SK-N-SH (cell line): Measurements from ENCODE around the gene FMNL2. TPM values are rescaled to one million over a fixed set of nuclear protein-coding genes. Genes with fewer than 3 reads are reported as not detected.

ENCODE experiments used
- CTCF ChIA-PET: fragments of 300-600, 350-600 bp; formaldehyde crosslinking; extraction: SDS; loops from one replicate; lab custom pipeline; 2021; lab: Yijun Ruan, JAX
- POLR2A ChIA-PET: fragments of 350-600 bp; sonication (Branson Sonifier 250); formaldehyde crosslinking; extraction: SDS; loops from one replicate; lab custom pipeline; 2020; ENCODE audit warnings: antibody characterized with exemption, inconsistent platforms; lab: Yijun Ruan, JAX
- DNase-seq: peaks from one replicate; pipeline ENCODE4 v3.0.0; 2012
- H2AFZ ChIP-seq: fragments of 200-600 bp; sonication (generic); 2 replicates; pipeline ENCODE4 v1.8.1; 2016; ENCODE audit warnings: antibody characterized with exemption, mild to moderate bottlenecking, low read depth
- H3F3A ChIP-seq: fragments of 200-600 bp; sonication (generic); replicated peaks from 2 replicates; pipeline ENCODE3; 2016; ENCODE audit warnings: antibody characterized with exemption, mild to moderate bottlenecking; ENCODE audit not compliant: insufficient read depth
- H3K27ac ChIP-seq, 2 experiments: fragments of 200-500 bp in 1 of 2; fragments of 200-600 bp in 1 of 2; sonication (Bioruptor generic) in 1 of 2; sonication (generic), shearing (Covaris generic) in 1 of 2; 2 replicates each; pipeline versions ENCODE4 v1.5.1 to v1.6.1; 2014 to 2016; ENCODE audit warnings: low read depth in 2 of 2, inconsistent platforms in 1 of 2, low read length in 1 of 2, mild to moderate bottlenecking in 1 of 2, mixed read lengths in 1 of 2
- H3K27me3 ChIP-seq: fragments of 200-600 bp; sonication (generic), shearing (Covaris generic); 2 replicates; pipeline ENCODE4 v1.6.1; 2016; ENCODE audit warnings: mixed run types; ENCODE audit not compliant: insufficient read depth
- H3K36me3 ChIP-seq, 2 experiments: fragments of 200-500 bp in 1 of 2; fragments of 200-600 bp in 1 of 2; sonication (Bioruptor generic) in 1 of 2; sonication (generic) in 1 of 2; replicated peaks in 1 of 2; 2 replicates each; pipeline versions ENCODE3 to v1.5.1; 2014 to 2016; ENCODE audit warnings: low read length in 1 of 2, mild to moderate bottlenecking in 1 of 2; ENCODE audit not compliant: insufficient read depth in 2 of 2, control insufficient read depth in 1 of 2
- H3K4me1 ChIP-seq, 2 experiments: fragments of 200-500 bp in 1 of 2; fragments of 200-600 bp in 1 of 2; sonication (Bioruptor generic) in 1 of 2; sonication (generic), shearing (Covaris generic) in 1 of 2; 2 replicates each; pipeline versions ENCODE4 v1.5.1 to v1.6.1; 2014 to 2016; ENCODE audit warnings: low read depth in 1 of 2, low read length in 1 of 2, mixed run types in 1 of 2; ENCODE audit not compliant: insufficient read depth in 2 of 2, control insufficient read depth in 1 of 2
- H3K4me2 ChIP-seq: fragments of 200-600 bp; sonication (generic), shearing (Covaris generic); 2 replicates; pipeline ENCODE4 v1.6.1; 2017; ENCODE audit warnings: mixed run types
- H3K4me3 ChIP-seq, 2 experiments: fragments of 200-500 bp in 1 of 2; fragments of 200-600 bp in 1 of 2; sonication (Bioruptor generic) in 1 of 2; sonication (generic), shearing (Covaris generic) in 1 of 2; 2 replicates each; pipeline versions ENCODE4 v1.5.1 to v1.8.1; 2014 to 2016; ENCODE audit warnings: low read depth in 2 of 2, inconsistent platforms in 1 of 2, low read length in 1 of 2, mild to moderate bottlenecking in 1 of 2, mixed read lengths in 1 of 2, moderate library complexity in 1 of 2
- H3K79me2 ChIP-seq: fragments of 200-600 bp; sonication (generic); 2 replicates; pipeline ENCODE4 v1.8.1; 2017; ENCODE audit warnings: mild to moderate bottlenecking; ENCODE audit not compliant: insufficient read depth
- H3K9ac ChIP-seq: fragments of 200-600 bp; sonication (generic); 2 replicates; pipeline ENCODE4 v1.6.1; 2017; ENCODE audit warnings: mixed run types
- H3K9me2 ChIP-seq: fragments of 200-600 bp; sonication (generic); 2 replicates; pipeline ENCODE4 v1.6.1; 2017; ENCODE audit warnings: mixed run types
- H3K9me3 ChIP-seq: fragments of 200-600 bp; sonication (generic); 2 replicates; pipeline ENCODE4 v1.6.1; 2017; ENCODE audit warnings: mixed run types, mild to moderate bottlenecking, moderate library complexity
- H4K20me1 ChIP-seq: fragments of 200-600 bp; sonication (generic); 2 replicates; pipeline ENCODE4 v1.6.1; 2017; ENCODE audit warnings: mild to moderate bottlenecking, mixed run types; ENCODE audit not compliant: insufficient read depth
- CHD2 ChIP-seq: fragments of 150-350 bp; IDR thresholded peaks from 2 replicates; pipeline ENCODE4 v1.6.1; 2018; ENCODE audit warnings: low read length; ENCODE audit not compliant: partially characterized antibody
- ELF1 ChIP-seq: IDR thresholded peaks from 2 replicates; pipeline ENCODE4 v1.4.0; 2012
- FOXJ3 ChIP-seq: sonication (generic); formaldehyde crosslinking; IDR thresholded peaks from 2 replicates; pipeline ENCODE4 v1.5.1; 2020; ENCODE audit warnings: mild to moderate bottlenecking, missing genetic modification reagents
- FOXM1 ChIP-seq: IDR thresholded peaks from 2 replicates; pipeline ENCODE4 v1.4.0; 2012; ENCODE audit warnings: low read depth, mild to moderate bottlenecking
- GABPA ChIP-seq: IDR thresholded peaks from 2 replicates; pipeline ENCODE4 v1.4.0; 2012; ENCODE audit warnings: low read depth, mild to moderate bottlenecking
- GATA2 ChIP-seq: sonication (generic); formaldehyde crosslinking; IDR thresholded peaks from 2 replicates; pipeline ENCODE4 v1.5.0; 2020; ENCODE audit warnings: mild to moderate bottlenecking, missing genetic modification reagents
- MXI1 ChIP-seq: IDR thresholded peaks from 2 replicates; pipeline ENCODE4 v1.6.1; 2012; ENCODE audit warnings: mild to moderate bottlenecking, low read depth, low read length, improper control_type of control experiment
- NRF1 ChIP-seq: IDR thresholded peaks from 2 replicates; pipeline ENCODE4 v1.6.1; 2012; ENCODE audit warnings: low read depth, mild to moderate bottlenecking, low read length
- PBX3 ChIP-seq: IDR thresholded peaks from 2 replicates; pipeline ENCODE4; 2012
- RAD21 ChIP-seq: IDR thresholded peaks from 2 replicates; pipeline ENCODE4 v1.6.1; 2012; ENCODE audit warnings: mild to moderate bottlenecking, low read length
- RCOR1 ChIP-seq: fragments of 150-350 bp; IDR thresholded peaks from 2 replicates; pipeline ENCODE4 v1.6.1; 2017; ENCODE audit warnings: antibody characterized with exemption, low read length
- REST ChIP-seq: IDR thresholded peaks from 2 replicates; pipeline ENCODE4 v1.6.1; 2012; ENCODE audit warnings: mild to moderate bottlenecking, low read depth, low read length, moderate library complexity
- RFX5 ChIP-seq: IDR thresholded peaks from 2 replicates; pipeline ENCODE4 v1.6.1; 2012; ENCODE audit warnings: mild to moderate bottlenecking, improper control_type of control experiment, low read length
- RXRA ChIP-seq: IDR thresholded peaks from 2 replicates; pipeline ENCODE4 v1.4.0; 2012; ENCODE audit warnings: low read depth, mild to moderate bottlenecking, borderline replicate concordance
- SIN3A ChIP-seq: IDR thresholded peaks from 2 replicates; pipeline ENCODE4 v1.6.1; 2012; ENCODE audit warnings: low read depth, mild to moderate bottlenecking, low read length, moderate library complexity, borderline replicate concordance
- TEAD4 ChIP-seq: IDR thresholded peaks from 2 replicates; pipeline ENCODE4 v1.4.0; 2012; ENCODE audit warnings: mild to moderate bottlenecking, borderline replicate concordance; ENCODE audit not compliant: insufficient read depth
- USF1 ChIP-seq: IDR thresholded peaks from 2 replicates; pipeline ENCODE4 v1.4.0; 2012; ENCODE audit warnings: low read depth, borderline replicate concordance
- YY1 ChIP-seq: IDR thresholded peaks from 2 replicates; pipeline ENCODE4 v1.4.0; 2012; ENCODE audit warnings: low read depth, mild to moderate bottlenecking
- ZBTB33 ChIP-seq: IDR thresholded peaks from 2 replicates; pipeline ENCODE4 v1.4.0; 2012; ENCODE audit warnings: low read depth, borderline replicate concordance
- WGBS: methylation state at CpG from one replicate; pipeline ENCODE4 v1.1.6; 2017; ENCODE audit warnings: low lambda C conversion rate; 5-methylcytosine and 5-hydroxymethylcytosine counted together
- polyA plus RNA-seq, 3 experiments: library from polyadenylated mRNA; depleted of rRNA; stranded (reverse); fragments of >200 nt; gene quantifications; 2 replicates each; pipeline ENCODE4 v1.2.3, GENCODE V29; 2012
- TF ChIP-seq, protein P1 (sequence below): fragments of 150-350 bp; IDR thresholded peaks from 2 replicates; pipeline ENCODE4 v1.6.1; 2017; ENCODE audit warnings: antibody characterized with exemption, low read length, low read depth, borderline replicate concordance

The FMNL2 gene
- polyA plus RNA-seq, 1 of the 3 experiments (the other 2 are of a cell fraction) = 14.5 TPM

GRCh38 chr2:152486737-152487400 lies 151.9 kb downstream of the FMNL2 start:
- ChIA-PET POLR2A (no interaction called here), CTCF (interaction anchor here (0.6 kb wide), 1 partner anchor 296 kb away, joined by 4 read pairs; no protein-coding TSS in a partner anchor)
- Histone ChIP-seq H3K36me3 (no peaks in the 10 kb centered on the region), H3K79me2 (peaks cover 3% of the 10 kb centered on the region; the same call in 1 of the 2 replicates), H3F3A (no peaks in the 10 kb centered on the region), H3K4me2 (no peak overlapping the region), H3K4me3 (no peak overlapping the region), H3K27me3 (no peaks in the 10 kb centered on the region), H3K4me1 (peaks cover 7 to 11% of the 10 kb centered on the region in 2 experiments; a peak in 2 of 4 replicates), H4K20me1 (0 out of 2 replicates have a peak, but pooled peaks cover 2% of the 10 kb centered on the region), H3K9me3 (no peaks in the 10 kb centered on the region), H2AFZ (no peak overlapping the region), H3K27ac (no peak overlapping the region), H3K9me2 (no peaks in the 10 kb centered on the region), H3K9ac (no peak overlapping the region)
- 93% methylated on average over 3 of the region's 3 CpGs for WGBS
- no peak for DNase-seq
- TF ChIP-seq RXRA (no peak), FOXJ3 (CRISPR knock-in tag) (no peak), GATA2 (no peak), RFX5 (no peak), FOXM1 (no peak), CHD2 (no peak), GABPA (no peak), ELF1 (no peak), NRF1 (no peak), RAD21 (no peak), PBX3 (no peak), YY1 (no peak), RCOR1 (no peak), SIN3A (no peak), USF1 (no peak), ZBTB33 (no peak), MXI1 (no peak), TEAD4 (no peak), REST (no peak)
- TF ChIP-seq, protein P1, sequence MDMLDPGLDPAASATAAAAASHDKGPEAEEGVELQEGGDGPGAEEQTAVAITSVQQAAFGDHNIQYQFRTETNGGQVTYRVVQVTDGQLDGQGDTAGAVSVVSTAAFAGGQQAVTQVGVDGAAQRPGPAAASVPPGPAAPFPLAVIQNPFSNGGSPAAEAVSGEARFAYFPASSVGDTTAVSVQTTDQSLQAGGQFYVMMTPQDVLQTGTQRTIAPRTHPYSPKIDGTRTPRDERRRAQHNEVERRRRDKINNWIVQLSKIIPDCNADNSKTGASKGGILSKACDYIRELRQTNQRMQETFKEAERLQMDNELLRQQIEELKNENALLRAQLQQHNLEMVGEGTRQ = no peak
